Transverse colon (tissue), 4 donors: ENCODE results near the gene PCDHA10. TPM values are rescaled to one million over a fixed set of nuclear protein-coding genes. Genes with fewer than 3 reads are reported as not detected.

Source experiments
- DNase-seq: peaks from one replicate; pipeline ENCODE4 v3.0.0-alpha.2; 2019
- H3K27ac ChIP-seq, 4 donors: fragments of 200-600 bp; sonication (generic); 2 replicates each; pipeline ENCODE4 v1.5.1; 2016 to 2018; ENCODE audit warnings: inconsistent platforms in 4 of 4
- H3K27me3 ChIP-seq: fragments of 200-600 bp; sonication (generic); 2 replicates; pipeline ENCODE4 v1.5.1; 2017; ENCODE audit warnings: inconsistent platforms
- H3K36me3 ChIP-seq, 4 donors: fragments of 200-600 bp; sonication (generic); 2 replicates each; pipeline ENCODE4 v1.5.1; 2017 to 2019; ENCODE audit warnings: inconsistent platforms in 4 of 4
- H3K4me1 ChIP-seq, 4 donors: fragments of 200-600 bp; sonication (generic); 2 replicates each; pipeline ENCODE4 v1.5.1; 2017 to 2020; ENCODE audit warnings: inconsistent platforms in 4 of 4
- H3K4me3 ChIP-seq, 4 donors: fragments of 200-600 bp; sonication (generic); 1 replicate in 1 of 4; 2 replicates in 3 of 4; pipeline versions ENCODE4 v1.5.1 to v1.6.1; 2017 to 2019; ENCODE audit warnings: inconsistent platforms in 4 of 4
- H3K9me3 ChIP-seq, 2 donors: fragments of 200-600 bp; sonication (generic); 2 replicates each; pipeline ENCODE4 v1.5.1; 2017 to 2019; ENCODE audit warnings: inconsistent platforms in 2 of 2
- CTCF ChIP-seq, 5 experiments: fragments of 200-600 bp in 3 of 5; fragments of 450-650 bp in 2 of 5; sonication (generic) in 3 of 5; IDR thresholded peaks; 1 replicate in 2 of 5; 2 replicates in 3 of 5; pipeline ENCODE4 v1.5.1; 2016 to 2017; ENCODE audit warnings: antibody characterized with exemption in 5 of 5, inconsistent platforms in 3 of 5, mild to moderate bottlenecking in 2 of 5, moderate library complexity in 1 of 5
- EP300 ChIP-seq: sonication (generic); formaldehyde crosslinking; IDR thresholded peaks from one replicate; pipeline ENCODE4 v1.6.1; 2017; ENCODE audit warnings: antibody characterized with exemption, low read depth
- POLR2A ChIP-seq: fragments of 450-650 bp; IDR thresholded peaks from one replicate; pipeline ENCODE4 v1.6.1; 2016; ENCODE audit warnings: antibody characterized with exemption, mild to moderate bottlenecking, moderate library complexity
- POLR2AphosphoS5 ChIP-seq, 3 donors: sonication (generic); formaldehyde crosslinking; IDR thresholded peaks; one replicate each; pipeline ENCODE4 v1.6.1; 2016; ENCODE audit warnings: antibody characterized with exemption in 3 of 3
- WGBS, 2 donors: methylation state at CpG; one replicate each; pipeline ENCODE4 v1.1.5; 2018; ENCODE audit warnings: low coverage in 1 of 2; 5-methylcytosine and 5-hydroxymethylcytosine counted together
- in situ Hi-C, 4 donors: fragments of 200-750 bp; cut with MboI; loops; one replicate each; pipeline versions ENCODE4 v1.15.0 to v1.15.1; 2017; ENCODE audit warnings: low sequenced_read_pairs in 3 of 4, low pct_ligation_motif_present in 1 of 4, low pct_unique_long_range_greater_than_20kb in 1 of 4
- intact Hi-C: fragments of 100-400 bp; cut with DNase I; formaldehyde crosslinking; loops from one replicate; pipeline ENCODE4 v1.15.1; 2023; ENCODE audit warnings: low total_unique reads
- total RNA-seq, 4 donors: library from RNA; depleted of rRNA; stranded (reverse); fragments of >200 nt; gene quantifications; one replicate each; pipeline ENCODE4 v1.1.0, GENCODE V29; 2016

The PCDHA10 gene
- total RNA-seq, 4 donors from 2014 or later: 0.68 to 0.79 TPM; not detected in 2

- 88% methylated on average over 11 of the region's 22 CpGs; no CpG with 5 or more reads in 1 of the 2 donors for WGBS, 2 donors
Observed at GRCh38 chr5:140857987-140858240, 2.2 kb downstream of the PCDHA10 start.

GRCh38 chr5:140862441-140863295 is 7.0 kb downstream of the PCDHA10 start:
- intact Hi-C loops (no loop called here), in situ Hi-C loops (no loop called here)
- no peaks in the 10 kb centered on the region for H3K27me3 ChIP-seq
- H3K4me3 ChIP-seq: no peak overlapping the region
- no peaks in the 10 kb centered on the region for H3K4me1 ChIP-seq
- H3K9me3 ChIP-seq: peaks cover 7 to 19% of the 10 kb centered on the region in 2 donors
- no peak for TF ChIP-seq CTCF (IDR thresholded peaks at IDR 0.05)
- TF ChIP-seq EP300: no peak
- TF ChIP-seq POLR2A: no peak
- TF ChIP-seq POLR2AphosphoS5 (IDR thresholded peaks at IDR 0.05): no peak
- no peak overlapping the region for H3K27ac ChIP-seq
- H3K36me3 ChIP-seq: no peaks in the 10 kb centered on the region
- WGBS, 2 donors: 63 to 85% methylated on average over 7 to 65 of the region's 76 CpGs
- DNase-seq: no peak

More at GRCh38 chr5:140857987-140858240, 2.2 kb downstream of the PCDHA10 start:
- no peak overlapping the region for H3K27ac ChIP-seq
- peaks cover 4% of the 10 kb centered on the region for H3K27me3 ChIP-seq
- no peak for TF ChIP-seq POLR2AphosphoS5 (IDR thresholded peaks at IDR 0.05)
- no peak for TF ChIP-seq POLR2A
- TF ChIP-seq EP300: no peak
- TF ChIP-seq CTCF (IDR thresholded peaks at IDR 0.05): no peak
- in situ Hi-C loops: no loop called here
- intact Hi-C loops: no loop called here
- H3K36me3 ChIP-seq: no peaks in the 10 kb centered on the region
- H3K9me3 ChIP-seq: peaks cover 20 to 21% of the 10 kb centered on the region in 2 donors
- H3K4me1 ChIP-seq: no peaks in the 10 kb centered on the region
- H3K4me3 ChIP-seq: no peak overlapping the region
- DNase-seq: no peak

GRCh38 chr5:140868721-140869554 is 13.2 kb downstream of the PCDHA10 start, which contains the start of gene PCDHA11:
Gene PCDHA11, plus strand, starts transcription at chr5:140868957. Its CDS starts 147 bp downstream, at chr5:140869104.
- TF ChIP-seq POLR2AphosphoS5 (IDR thresholded peaks at IDR 0.05) (no peak), EP300 (no peak), CTCF (IDR thresholded peaks at IDR 0.05) (no peak), POLR2A (no peak)

GRCh38 chr5:140869555-140869886 is 13.8 kb downstream of the PCDHA10 start:
- DNase-seq: no peak
- in situ Hi-C loops: no loop called here
- H3K36me3 ChIP-seq: no peaks in the 10 kb centered on the region
- H3K4me3 ChIP-seq: no peak overlapping the region
- WGBS, 2 donors: 73 to 76% methylated on average over 5 of the region's 5 CpGs
- intact Hi-C loops: no loop called here
- H3K9me3 ChIP-seq: peaks cover 17% of the 10 kb centered on the region in 2 donors
- no peaks in the 10 kb centered on the region for H3K4me1 ChIP-seq
- no peaks in the 10 kb centered on the region for H3K27me3 ChIP-seq
- H3K27ac ChIP-seq: no peak overlapping the region
- no peak for TF ChIP-seq EP300
- no peak for TF ChIP-seq CTCF (IDR thresholded peaks at IDR 0.05)
- no peak for TF ChIP-seq POLR2AphosphoS5 (IDR thresholded peaks at IDR 0.05)
- no peak for TF ChIP-seq POLR2A

More at GRCh38 chr5:140868721-140869554, 13.2 kb downstream of the PCDHA10 start, which contains the start of gene PCDHA11:
- WGBS, 2 donors: 23 to 50% methylated on average over 11 to 41 of the region's 41 CpGs
- peaks cover 17 to 18% of the 10 kb centered on the region in 2 donors for H3K9me3 ChIP-seq
- H3K4me1 ChIP-seq: no peaks in the 10 kb centered on the region
- in situ Hi-C loops: no loop called here
- H3K27ac ChIP-seq: no peak within 1 kb of the TSS
- intact Hi-C loops: no loop called here
- H3K36me3 ChIP-seq: no peaks in the 10 kb centered on the region
- no peaks in the 10 kb centered on the region for H3K27me3 ChIP-seq
- no peak for DNase-seq
- no peak within 1 kb of the TSS for H3K4me3 ChIP-seq
